Adrenal gland (tissue), 5 donors: ENCODE results near the gene DCDC2.

Experiments used
- POLR2A ChIP-seq, 2 donors: fragments of 450-650 bp; IDR thresholded peaks; one replicate each; pipeline ENCODE4 v1.6.1; 2017; ENCODE audit warnings: antibody characterized with exemption in 2 of 2, mild to moderate bottlenecking in 2 of 2, moderate library complexity in 1 of 2
- TF ChIP-seq, protein P1 (sequence below), 6 experiments: fragments of 450-650 bp in 4 of 6; fragments of 200-600 bp in 2 of 6; sonication (generic) in 1 of 6; IDR thresholded peaks; 1 replicate in 5 of 6; 2 replicates in 1 of 6; pipeline versions ENCODE4 v1.5.1 to v1.8.0; 2016 to 2021; ENCODE audit warnings: antibody characterized with exemption in 6 of 6, mild to moderate bottlenecking in 2 of 6, moderate library complexity in 1 of 6
- donor health status: DM: no; HTN: no; CAD: no.

DNA sequence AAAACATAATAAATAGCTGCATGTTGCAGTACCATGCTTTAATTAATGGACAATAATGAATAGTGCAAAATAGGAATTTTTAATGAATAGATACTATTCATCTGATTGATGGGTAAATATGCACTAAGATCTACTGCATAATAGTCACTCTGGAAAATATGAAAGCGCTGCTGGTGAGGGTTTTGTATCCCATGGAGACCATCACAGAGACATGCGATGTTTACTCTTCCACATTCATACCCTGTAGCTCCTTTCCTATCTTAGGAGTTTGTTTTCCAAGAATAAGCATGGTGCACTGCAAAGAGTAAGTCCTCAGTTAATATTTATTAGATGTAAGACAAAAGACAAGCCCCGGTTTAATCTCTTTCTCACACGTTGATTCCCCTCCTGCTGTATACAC lies 150.4 kb downstream of the DCDC2 start:
- TF ChIP-seq, protein P1, sequence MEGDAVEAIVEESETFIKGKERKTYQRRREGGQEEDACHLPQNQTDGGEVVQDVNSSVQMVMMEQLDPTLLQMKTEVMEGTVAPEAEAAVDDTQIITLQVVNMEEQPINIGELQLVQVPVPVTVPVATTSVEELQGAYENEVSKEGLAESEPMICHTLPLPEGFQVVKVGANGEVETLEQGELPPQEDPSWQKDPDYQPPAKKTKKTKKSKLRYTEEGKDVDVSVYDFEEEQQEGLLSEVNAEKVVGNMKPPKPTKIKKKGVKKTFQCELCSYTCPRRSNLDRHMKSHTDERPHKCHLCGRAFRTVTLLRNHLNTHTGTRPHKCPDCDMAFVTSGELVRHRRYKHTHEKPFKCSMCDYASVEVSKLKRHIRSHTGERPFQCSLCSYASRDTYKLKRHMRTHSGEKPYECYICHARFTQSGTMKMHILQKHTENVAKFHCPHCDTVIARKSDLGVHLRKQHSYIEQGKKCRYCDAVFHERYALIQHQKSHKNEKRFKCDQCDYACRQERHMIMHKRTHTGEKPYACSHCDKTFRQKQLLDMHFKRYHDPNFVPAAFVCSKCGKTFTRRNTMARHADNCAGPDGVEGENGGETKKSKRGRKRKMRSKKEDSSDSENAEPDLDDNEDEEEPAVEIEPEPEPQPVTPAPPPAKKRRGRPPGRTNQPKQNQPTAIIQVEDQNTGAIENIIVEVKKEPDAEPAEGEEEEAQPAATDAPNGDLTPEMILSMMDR (IDR thresholded peaks at IDR 0.05): no peak
- TF ChIP-seq POLR2A (IDR thresholded peaks at IDR 0.05): no peak
